Measurements from ENCODE around the gene NLN. TPM values are rescaled to one million over a fixed set of nuclear protein-coding genes. Genes with fewer than 3 reads are reported as not detected.
"Not testable (repeated sequence)": the region's sequence is repeated elsewhere in the genome, so short reads cannot be mapped to it uniquely, and the experiment has no call there.

Gene NLN
- total and polyA plus RNA-seq, 2 donors (not counting 1 experiment from before 2014, with no cell fraction given), result 29.2 to 33.7 TPM

- Histone ChIP-seq H4K20me1 (ENCODE audit: control insufficient read depth, extremely low read depth, insufficient read depth, low read length) (no peaks in the 10 kb centered on the region), H3K4me1 (ENCODE audit: control insufficient read depth, extremely low read depth, insufficient read depth, low read length) (peaks cover 10% of the 10 kb centered on the region), H3K27me3 (ENCODE audit: control insufficient read depth, insufficient read depth, low read length) (no peaks in the 10 kb centered on the region), H2AFZ (ENCODE audit: low read length) (no peak overlapping the region), H3K4me3 (replicated peaks in 1 of 4; ENCODE audit: control extremely low read depth in 1 of 4, insufficient read depth in 1 of 4, low read depth in 3 of 4, low read length in 4 of 4) (no peak overlapping the region), H3K27ac (ENCODE audit: insufficient read depth, low read length) (no peak overlapping the region), H3K9me3 (ENCODE audit: control insufficient read depth, insufficient read depth, low read depth, low read length) (no peaks in the 10 kb centered on the region), H3K79me2 (ENCODE audit: control insufficient read depth, insufficient read depth, low read length) (no peaks in the 10 kb centered on the region), H3K36me3 (ENCODE audit: control insufficient read depth, insufficient read depth, low read length) (no peaks in the 10 kb centered on the region), H3K9ac (ENCODE audit: insufficient read depth, low read length) (no peak overlapping the region), H3K4me2 (ENCODE audit: extremely low read depth, insufficient read depth, low read length) (no peak overlapping the region)
- DNase-seq (ENCODE audit: low read depth in 2 of 2), result peak in 1 of 2 donors; percentile 79
- TF ChIP-seq, protein P1, sequence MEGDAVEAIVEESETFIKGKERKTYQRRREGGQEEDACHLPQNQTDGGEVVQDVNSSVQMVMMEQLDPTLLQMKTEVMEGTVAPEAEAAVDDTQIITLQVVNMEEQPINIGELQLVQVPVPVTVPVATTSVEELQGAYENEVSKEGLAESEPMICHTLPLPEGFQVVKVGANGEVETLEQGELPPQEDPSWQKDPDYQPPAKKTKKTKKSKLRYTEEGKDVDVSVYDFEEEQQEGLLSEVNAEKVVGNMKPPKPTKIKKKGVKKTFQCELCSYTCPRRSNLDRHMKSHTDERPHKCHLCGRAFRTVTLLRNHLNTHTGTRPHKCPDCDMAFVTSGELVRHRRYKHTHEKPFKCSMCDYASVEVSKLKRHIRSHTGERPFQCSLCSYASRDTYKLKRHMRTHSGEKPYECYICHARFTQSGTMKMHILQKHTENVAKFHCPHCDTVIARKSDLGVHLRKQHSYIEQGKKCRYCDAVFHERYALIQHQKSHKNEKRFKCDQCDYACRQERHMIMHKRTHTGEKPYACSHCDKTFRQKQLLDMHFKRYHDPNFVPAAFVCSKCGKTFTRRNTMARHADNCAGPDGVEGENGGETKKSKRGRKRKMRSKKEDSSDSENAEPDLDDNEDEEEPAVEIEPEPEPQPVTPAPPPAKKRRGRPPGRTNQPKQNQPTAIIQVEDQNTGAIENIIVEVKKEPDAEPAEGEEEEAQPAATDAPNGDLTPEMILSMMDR (conservative IDR thresholded peaks at IDR 0.05 in 1 of 2, IDR thresholded peaks at IDR 0.05 in 1 of 2; ENCODE audit: low read depth in 1 of 2, low read length in 2 of 2), result no peak
- no peak for TF ChIP-seq EZH2 (IDR thresholded peaks at IDR 0.05; ENCODE audit: low read length, missing control alignments)
Observed at GRCh38 chr5:65776441-65777141, 54.6 kb downstream of the NLN start.

DNA sequence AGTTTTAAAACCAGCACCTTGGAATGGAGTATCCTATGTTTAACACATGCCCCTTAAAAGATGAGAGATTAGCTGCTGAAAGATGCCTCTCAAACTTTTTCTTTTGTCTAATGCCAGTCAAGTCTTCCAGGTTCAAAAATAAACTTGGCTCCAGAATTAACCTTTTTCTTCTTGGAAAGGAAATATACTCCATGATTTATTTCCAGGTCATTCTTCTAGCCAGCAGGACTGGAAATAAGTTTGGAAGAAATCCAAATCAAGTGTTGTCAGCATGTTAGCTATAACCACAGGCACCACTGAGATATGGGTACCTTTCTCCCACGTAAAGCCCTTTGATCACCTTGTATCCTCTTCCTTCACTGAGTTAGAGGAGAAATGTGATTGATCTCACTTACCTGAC is 56.1 kb downstream of the NLN start:
- no peak overlapping the region for H2AFZ ChIP-seq (ENCODE audit: low read length)
- peaks cover 10% of the 10 kb centered on the region for H3K4me1 ChIP-seq (ENCODE audit: control insufficient read depth, extremely low read depth, insufficient read depth, low read length)
- DNase-seq (ENCODE audit: low read depth in 2 of 2), result peak in 1 of 2 donors; percentile 21
- H4K20me1 ChIP-seq (ENCODE audit: control insufficient read depth, extremely low read depth, insufficient read depth, low read length), result no peaks in the 10 kb centered on the region
- no peak for TF ChIP-seq EZH2 (IDR thresholded peaks at IDR 0.05; ENCODE audit: low read length, missing control alignments)
- TF ChIP-seq, protein P1 (conservative IDR thresholded peaks at IDR 0.05 in 1 of 2, IDR thresholded peaks at IDR 0.05 in 1 of 2; ENCODE audit: low read depth in 1 of 2, low read length in 2 of 2), result no peak
- peaks cover 2% of the 10 kb centered on the region for H3K36me3 ChIP-seq (ENCODE audit: control insufficient read depth, insufficient read depth, low read length)
- no peak overlapping the region for H3K4me2 ChIP-seq (ENCODE audit: extremely low read depth, insufficient read depth, low read length)
- no peaks in the 10 kb centered on the region for H3K79me2 ChIP-seq (ENCODE audit: control insufficient read depth, insufficient read depth, low read length)
- H3K9me3 ChIP-seq (ENCODE audit: control insufficient read depth, insufficient read depth, low read depth, low read length), result no peaks in the 10 kb centered on the region
- H3K9ac ChIP-seq (ENCODE audit: insufficient read depth, low read length), result no peak overlapping the region
- H3K27ac ChIP-seq (ENCODE audit: insufficient read depth, low read length), result no peak overlapping the region
- no peaks in the 10 kb centered on the region for H3K27me3 ChIP-seq (ENCODE audit: control insufficient read depth, insufficient read depth, low read length)
- no peak overlapping the region for H3K4me3 ChIP-seq (replicated peaks in 1 of 4; ENCODE audit: control extremely low read depth in 1 of 4, insufficient read depth in 1 of 4, low read depth in 3 of 4, low read length in 4 of 4)

DNA sequence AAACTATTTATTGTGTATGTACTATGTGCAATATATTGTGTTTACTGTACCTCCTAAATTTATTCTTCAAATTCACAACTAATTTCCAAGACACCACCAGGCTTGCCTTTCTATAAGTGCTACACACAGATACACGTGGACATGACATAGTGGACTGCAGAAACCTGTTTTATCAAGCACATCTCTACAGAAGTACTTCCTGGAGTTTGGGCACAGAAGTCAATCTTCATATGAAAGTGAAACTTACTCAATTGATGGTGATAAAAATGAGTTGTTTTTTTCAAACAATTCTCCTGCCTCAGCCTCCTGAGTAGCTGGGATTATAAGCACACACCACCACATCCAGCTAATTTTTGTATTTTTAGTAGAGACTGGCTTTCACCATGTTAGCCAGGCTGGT is 57.6 kb downstream of the NLN start:
- Histone ChIP-seq H3K9ac (ENCODE audit: insufficient read depth, low read length) (no peak overlapping the region), H2AFZ (ENCODE audit: low read length) (no peak overlapping the region), H3K79me2 (ENCODE audit: control insufficient read depth, insufficient read depth, low read length) (no peaks in the 10 kb centered on the region), H3K27ac (ENCODE audit: insufficient read depth, low read length) (no peak overlapping the region), H3K9me3 (ENCODE audit: control insufficient read depth, insufficient read depth, low read depth, low read length) (no peaks in the 10 kb centered on the region), H4K20me1 (ENCODE audit: control insufficient read depth, extremely low read depth, insufficient read depth, low read length) (no peaks in the 10 kb centered on the region), H3K36me3 (ENCODE audit: control insufficient read depth, insufficient read depth, low read length) (peaks cover 2% of the 10 kb centered on the region), H3K4me2 (ENCODE audit: extremely low read depth, insufficient read depth, low read length) (no peak overlapping the region), H3K27me3 (ENCODE audit: control insufficient read depth, insufficient read depth, low read length) (no peaks in the 10 kb centered on the region), H3K4me1 (ENCODE audit: control insufficient read depth, extremely low read depth, insufficient read depth, low read length) (peaks cover 10% of the 10 kb centered on the region), H3K4me3 (replicated peaks in 1 of 4; ENCODE audit: control extremely low read depth in 1 of 4, insufficient read depth in 1 of 4, low read depth in 3 of 4, low read length in 4 of 4) (no peak overlapping the region)
- TF ChIP-seq, protein P1 (conservative IDR thresholded peaks at IDR 0.05 in 1 of 2, IDR thresholded peaks at IDR 0.05 in 1 of 2; ENCODE audit: low read depth in 1 of 2, low read length in 2 of 2), result no peak
- no peak for TF ChIP-seq EZH2 (IDR thresholded peaks at IDR 0.05; ENCODE audit: low read length, missing control alignments)
- no peak for DNase-seq (ENCODE audit: low read depth in 2 of 2)

DNA sequence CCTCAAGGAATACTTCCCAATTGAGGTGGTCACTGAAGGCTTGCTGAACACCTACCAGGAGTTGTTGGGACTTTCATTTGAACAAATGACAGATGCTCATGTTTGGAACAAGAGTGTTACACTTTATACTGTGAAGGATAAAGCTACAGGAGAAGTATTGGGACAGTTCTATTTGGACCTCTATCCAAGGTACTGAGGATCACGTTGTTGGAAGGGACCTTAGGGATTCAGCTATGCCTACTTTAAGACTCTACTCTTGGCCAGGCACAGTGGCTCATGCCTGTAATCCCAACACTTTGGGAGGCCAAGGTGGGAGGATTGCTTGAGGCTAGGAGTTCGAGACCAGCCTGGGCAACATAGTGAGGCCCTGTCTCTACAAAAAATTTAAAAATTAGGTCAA is 66.3 kb downstream of the NLN start:
- not testable (repeated sequence) for H3K36me3 ChIP-seq (ENCODE audit: control insufficient read depth, insufficient read depth, low read length); H3K27ac ChIP-seq (ENCODE audit: insufficient read depth, low read length); H3K9me3 ChIP-seq (ENCODE audit: control insufficient read depth, insufficient read depth, low read depth, low read length); H3K9ac ChIP-seq (ENCODE audit: insufficient read depth, low read length); H3K4me1 ChIP-seq (ENCODE audit: control insufficient read depth, extremely low read depth, insufficient read depth, low read length); H3K4me2 ChIP-seq (ENCODE audit: extremely low read depth, insufficient read depth, low read length); H4K20me1 ChIP-seq (ENCODE audit: control insufficient read depth, extremely low read depth, insufficient read depth, low read length); H3K4me3 ChIP-seq (replicated peaks in 1 of 4; ENCODE audit: control extremely low read depth in 1 of 4, insufficient read depth in 1 of 4, low read depth in 3 of 4, low read length in 4 of 4); H3K79me2 ChIP-seq (ENCODE audit: control insufficient read depth, insufficient read depth, low read length); H2AFZ ChIP-seq (ENCODE audit: low read length); H3K27me3 ChIP-seq (ENCODE audit: control insufficient read depth, insufficient read depth, low read length); DNase-seq (ENCODE audit: low read depth in 2 of 2)

Data from fibroblast of lung (primary cell).